Mesenteric fat pad (tissue), 1 donor: Measurements from ENCODE around the gene ARL3. TPM values are rescaled to one million over a fixed set of nuclear protein-coding genes. Genes with fewer than 3 reads are reported as not detected.
"Not testable (repeated sequence)": the region's sequence is repeated elsewhere in the genome, so short reads cannot be mapped to it uniquely, and the experiment has no call there.

ENCODE experiments used
- DNase-seq: peaks from one replicate; pipeline ENCODE4 v3.0.0-alpha.2; 2020; ENCODE audit warnings: low spot score
- long read RNA-seq: library from polyadenylated mRNA; unstranded; transcript quantifications from one replicate; pipeline ENCODE4 v2.0.0, GENCODE V29; 2020
- total RNA-seq: library from RNA; stranded (reverse); fragmentation: NEBNext Ultra II Directional; extraction: Animal tissue kit (Norgen Biotek cat#: 25700); gene quantifications from one replicate; pipeline ENCODE4 v1.2.1, GENCODE V29; 2021
- donor health status: DM: yes; HTN: yes; CAD: no.

ARL3 gene, protein sequence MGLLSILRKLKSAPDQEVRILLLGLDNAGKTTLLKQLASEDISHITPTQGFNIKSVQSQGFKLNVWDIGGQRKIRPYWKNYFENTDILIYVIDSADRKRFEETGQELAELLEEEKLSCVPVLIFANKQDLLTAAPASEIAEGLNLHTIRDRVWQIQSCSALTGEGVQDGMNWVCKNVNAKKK
- 5.7 TPM for total RNA-seq
- long read RNA-seq, transcript ARL3-201 (6 exons, 3,844 nt) = major isoform, 17 of 20 reads
- long read RNA-seq, partial matches to known transcripts = 1 of 20 reads
- long read RNA-seq, other reads (novel, unspliced or antisense) = 2 of 20 reads

DNA sequence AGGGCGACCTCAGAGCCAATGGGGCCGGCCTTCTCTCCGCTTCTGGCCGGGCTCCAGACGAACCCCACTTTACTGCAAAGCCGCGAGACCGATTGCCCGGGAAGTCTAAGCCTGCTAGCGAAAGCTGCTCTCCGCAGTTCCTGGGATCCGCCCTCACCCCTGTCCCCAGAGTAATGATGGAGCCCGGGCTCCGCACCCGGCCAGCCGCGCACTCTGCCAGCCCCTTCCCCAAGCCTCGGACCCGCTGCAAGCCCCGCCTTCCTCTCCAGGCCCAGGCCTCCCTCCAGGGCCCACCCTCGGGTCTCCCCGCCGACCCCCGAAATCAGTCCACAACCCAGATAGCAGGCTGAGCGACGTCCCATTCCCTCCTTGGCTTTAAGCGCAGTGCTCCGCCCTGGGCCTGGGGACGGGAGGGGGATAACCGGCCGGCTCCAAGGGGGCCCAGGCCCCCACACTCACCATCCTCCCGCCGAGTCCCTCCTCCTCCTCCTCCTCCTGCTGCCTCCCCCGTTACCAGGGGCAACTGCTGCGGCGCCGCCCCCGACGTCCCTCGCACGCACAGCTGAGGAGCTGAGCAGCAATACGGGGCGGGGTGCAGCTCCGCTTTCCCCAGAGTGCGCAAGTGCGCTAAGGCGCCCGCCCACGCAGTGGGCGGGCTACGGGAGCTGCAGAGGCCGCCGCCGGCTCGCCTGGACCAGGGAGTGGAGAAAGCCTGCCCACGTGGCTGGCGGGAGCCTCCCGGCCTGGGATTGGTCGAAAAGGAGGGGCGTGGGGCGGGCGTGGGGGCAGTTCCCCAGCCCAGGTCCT, at the start of gene ARL3:
ARL3 (minus strand) TSS at position 584 of the 807 bp plus-strand sequence; CDS start at position 462, 122 bp downstream.
- peak; percentile 99 for DNase-seq

DNA sequence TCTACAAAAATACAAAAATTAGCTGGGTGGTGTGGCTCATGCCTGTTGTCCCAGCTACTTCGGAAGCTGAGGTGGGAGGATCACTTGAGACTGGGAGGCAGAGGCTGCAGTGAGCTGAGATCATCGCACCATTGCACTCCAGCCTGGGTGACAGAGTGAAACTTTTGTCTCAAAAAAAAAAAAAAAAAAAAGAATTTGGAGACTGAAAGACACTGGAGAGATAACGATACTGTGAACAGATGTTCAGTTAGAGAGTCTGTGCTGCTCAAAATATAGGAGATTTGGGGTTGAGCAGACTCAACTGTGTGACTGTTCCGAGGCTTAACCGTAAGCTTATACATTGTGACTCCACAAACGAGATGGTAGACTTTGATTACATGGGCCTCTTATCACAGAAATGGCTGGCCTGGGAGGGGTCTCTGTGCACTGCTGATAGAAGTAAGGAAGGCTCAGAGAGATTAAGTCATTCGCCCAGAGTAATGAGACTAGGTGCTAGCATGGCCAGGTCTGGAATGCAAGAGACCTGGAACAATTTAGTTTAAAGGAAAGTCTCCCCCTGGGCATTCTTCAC, 48.9 kb upstream of the ARL3 start:
- DNase-seq = no peak

DNA sequence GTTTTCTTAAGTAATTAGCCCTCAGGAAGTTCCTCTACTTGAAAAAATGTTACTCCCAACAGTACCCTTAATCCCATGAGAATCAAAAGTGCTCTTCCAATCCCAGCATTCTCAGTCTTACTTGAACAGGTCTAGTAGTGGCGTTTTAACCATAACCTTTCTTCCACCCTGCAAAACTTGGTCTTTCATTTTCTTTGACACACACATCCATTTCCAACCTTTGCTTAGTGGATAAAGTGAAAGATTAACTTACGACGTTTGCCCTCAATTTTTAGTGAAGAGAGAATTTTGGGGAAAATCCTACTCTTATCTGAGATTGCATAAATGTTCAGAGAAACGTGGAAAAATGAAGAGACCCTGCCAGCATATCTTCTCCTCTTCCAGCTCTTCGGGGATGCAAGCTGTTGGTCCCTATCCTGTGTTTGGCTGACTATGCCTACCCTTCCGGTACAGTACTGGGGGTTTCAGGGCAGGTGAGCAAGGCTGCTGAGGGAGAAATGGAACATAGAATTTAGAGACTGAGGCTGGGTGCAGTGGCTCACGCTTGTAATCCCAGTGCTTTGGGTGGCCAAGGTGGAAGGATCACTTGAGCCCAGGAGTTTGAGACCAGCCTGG, 48.3 kb upstream of the ARL3 start:
- DNase-seq = no peak

DNA sequence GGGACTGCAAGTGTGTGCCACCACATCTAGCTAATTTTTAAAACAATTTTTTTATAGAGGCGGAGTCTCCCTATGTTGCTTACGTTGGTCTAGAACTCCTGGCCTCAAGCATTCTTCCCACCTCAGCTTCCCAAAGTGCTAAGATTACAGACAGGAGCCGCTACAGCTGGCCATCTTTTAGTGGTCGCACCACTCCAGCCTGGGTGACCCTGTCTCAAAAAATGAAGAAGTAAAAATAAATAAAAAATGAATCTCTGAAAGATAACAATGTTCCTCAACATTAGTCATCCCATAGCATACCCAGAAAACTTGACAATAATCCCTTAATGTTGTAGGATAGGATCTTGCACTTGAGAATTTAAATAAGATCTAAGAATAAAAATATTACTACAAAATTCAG, 47.8 kb upstream of the ARL3 start:
- DNase-seq = no peak

DNA sequence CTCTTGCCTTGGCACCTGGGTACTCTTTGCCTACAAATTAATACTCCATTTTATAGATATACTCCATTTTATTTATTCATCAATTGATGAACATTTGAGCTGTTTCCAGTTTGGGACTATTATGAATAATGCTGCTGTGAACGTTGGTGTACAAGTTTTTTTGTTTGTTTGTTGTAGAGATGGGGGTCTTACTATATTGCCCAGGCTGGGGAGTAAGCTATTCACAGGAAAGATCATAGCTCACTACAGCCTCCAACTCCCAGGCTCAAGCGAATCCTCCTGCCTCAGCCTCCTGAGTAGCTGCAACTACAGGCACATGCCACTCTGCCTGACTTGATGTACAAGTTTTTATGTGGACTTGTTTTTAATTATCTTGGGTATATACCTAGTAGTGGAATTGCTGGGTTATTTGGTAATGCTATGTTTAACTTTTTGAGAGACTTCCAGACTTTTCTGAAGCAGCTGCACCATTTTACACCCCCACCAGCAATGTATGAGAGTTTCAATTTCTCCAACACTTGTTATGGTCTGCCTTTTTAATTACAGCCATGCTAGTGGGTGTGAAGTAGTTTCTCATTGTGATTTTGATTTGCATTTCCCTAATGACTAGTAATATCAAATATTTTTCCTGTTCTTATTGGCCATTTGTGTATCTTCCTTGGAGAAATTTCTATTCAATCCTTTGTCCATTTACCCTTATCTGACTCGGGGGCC, 45.5 kb upstream of the ARL3 start:
- no peak for DNase-seq

DNA sequence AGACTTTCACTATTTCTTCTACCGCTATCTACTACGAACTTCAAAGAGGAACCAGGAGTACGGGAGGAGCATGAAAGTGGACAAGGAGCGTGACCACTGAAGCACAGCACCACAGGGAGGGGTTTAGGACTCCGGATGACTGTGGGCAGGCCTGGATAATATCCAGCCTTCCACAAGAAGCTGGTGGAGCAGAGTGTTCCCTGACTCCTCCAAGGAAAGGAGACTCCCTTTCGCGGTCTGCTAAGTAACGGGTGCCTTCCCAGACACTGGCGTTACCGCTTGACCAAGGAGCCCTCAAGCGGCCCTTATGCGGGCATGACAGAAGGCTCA, 44.7 kb upstream of the ARL3 start:
- not testable (repeated sequence) for DNase-seq

DNA sequence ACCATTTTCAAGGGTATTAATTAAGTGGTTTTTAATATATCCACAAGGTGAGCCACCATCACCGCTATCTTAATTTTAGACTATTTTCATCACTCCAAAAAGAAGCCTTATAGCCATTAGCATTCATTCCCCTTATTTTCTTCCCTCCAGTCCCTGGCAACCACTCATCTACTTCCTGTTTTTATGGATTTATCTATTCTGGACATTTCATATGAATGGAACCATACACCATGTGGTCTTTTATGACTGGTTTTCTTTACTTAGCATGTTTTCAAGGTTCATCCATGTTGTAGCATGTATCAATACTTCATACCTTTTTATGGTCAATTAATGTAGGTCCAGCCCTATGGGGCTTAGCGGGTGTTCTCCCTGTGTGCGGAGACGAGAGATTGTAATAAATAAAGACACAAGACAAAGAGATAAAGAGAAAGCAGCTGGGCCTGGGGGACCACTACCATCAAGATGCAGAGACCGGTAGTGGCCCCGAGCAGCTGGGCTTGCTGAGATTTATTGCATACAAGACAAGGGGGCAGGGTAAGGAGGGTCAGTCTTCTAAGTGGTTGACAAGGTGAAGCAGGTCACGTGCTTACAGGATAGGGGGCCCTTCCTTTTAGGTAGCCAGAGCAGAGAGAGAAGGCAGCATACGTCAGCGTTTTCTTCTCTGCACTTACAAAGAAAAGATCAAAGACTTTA, 44.2 kb upstream of the ARL3 start:
- no peak for DNase-seq

DNA sequence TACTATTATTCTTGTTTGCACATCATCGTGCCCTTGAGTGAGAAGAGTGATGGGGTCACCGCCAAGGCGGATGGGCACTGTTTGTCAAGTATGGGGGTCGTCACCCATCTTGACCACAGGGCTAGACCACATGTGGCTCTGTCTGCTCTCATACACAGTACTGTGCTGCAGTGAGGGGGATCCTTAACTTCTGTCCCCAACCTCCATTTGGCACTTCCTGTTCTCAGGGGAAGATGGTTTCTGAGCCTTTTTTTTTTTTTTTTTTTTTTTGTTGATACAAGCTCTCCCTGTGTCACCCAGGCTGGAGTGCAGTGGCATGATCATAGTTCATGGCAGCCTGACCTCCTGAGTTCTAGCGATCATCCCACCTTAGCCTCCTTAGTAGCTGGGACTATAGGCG, 43.1 kb upstream of the ARL3 start:
- DNase-seq = no peak

DNA sequence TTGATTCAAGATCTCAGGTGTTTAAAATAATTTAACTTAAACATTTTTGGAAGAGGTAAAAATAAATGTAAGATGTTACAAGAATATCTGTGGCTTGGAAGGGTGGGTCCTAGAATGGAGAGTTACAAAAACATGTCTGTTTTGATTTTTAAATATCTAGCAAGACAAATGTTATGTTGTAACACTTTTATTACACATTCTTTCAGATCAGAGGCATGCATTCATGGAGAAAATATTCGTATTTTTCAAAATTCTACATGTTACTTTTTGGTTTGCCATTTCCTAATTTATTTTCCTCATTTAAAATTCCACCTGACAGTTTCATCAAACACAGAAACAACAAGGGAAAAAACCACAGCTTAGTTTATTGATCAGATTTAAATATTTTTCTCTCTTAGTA, 39.5 kb upstream of the ARL3 start:
- DNase-seq = no peak

DNA sequence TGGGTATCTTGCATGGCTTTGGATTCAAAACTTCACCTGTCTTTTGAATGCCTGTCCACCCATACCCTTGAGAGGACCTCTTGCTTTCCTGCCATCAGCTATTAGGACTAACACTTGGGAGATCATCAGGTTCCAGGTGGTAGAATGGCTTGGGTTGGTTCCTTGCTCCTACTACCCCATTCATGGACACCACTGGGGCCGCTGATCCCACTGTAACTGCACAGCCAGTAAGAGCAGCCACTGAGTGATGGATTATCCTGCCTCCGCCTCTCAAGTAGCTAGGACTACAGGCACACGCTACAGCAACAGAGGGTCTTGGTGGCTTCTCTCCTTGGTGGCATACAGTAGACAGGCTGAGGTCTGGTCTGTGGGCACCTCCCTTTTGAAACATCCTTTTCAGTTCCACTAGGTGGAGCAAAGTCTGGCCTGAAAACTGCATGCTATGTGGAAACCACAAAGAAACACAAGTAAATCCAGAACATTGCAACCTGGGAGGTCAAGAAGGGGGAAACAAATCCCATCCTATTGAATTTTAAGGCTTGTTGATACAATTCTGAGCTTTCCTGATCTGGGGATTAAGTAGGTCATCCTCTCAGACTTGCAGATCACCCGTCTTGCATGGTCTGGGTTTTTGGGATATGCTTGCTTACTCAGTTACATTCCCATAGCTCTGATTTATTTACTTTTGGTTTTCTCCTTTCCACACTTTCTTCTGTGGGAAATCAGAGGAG, 38.9 kb upstream of the ARL3 start:
- no peak for DNase-seq

DNA sequence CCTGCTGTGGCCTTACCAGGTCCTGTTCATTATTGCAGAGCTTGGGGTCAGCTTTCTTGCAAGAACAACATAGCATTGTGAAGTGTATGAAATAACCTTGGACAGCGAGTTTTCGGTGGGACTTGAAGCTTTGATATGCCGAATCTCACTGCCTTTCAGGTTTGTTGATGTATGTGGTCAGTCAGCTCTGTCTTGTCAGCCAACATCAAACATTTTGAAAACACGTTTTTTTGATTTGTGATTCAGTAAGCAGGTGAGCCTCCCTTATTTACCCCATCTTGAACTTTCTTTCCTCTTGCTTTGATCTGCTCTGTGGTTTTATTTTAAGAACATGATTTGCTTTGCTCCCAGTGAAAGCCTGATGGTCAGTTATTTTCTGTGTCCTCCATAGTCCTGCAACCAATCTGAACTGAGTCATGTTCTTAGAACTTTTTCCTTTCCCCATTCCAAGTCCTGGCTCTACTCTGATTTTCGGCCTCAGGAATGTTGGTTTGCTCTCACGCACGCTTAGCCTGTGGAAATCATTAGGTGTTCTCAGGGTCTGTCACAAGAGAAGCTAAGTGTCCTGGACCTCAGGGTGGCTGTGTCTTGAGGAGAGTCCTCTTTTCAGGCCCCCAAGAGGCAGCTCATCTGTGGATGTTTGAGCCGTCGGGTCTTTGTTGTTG, 38.2 kb upstream of the ARL3 start:
- no peak for DNase-seq

DNA sequence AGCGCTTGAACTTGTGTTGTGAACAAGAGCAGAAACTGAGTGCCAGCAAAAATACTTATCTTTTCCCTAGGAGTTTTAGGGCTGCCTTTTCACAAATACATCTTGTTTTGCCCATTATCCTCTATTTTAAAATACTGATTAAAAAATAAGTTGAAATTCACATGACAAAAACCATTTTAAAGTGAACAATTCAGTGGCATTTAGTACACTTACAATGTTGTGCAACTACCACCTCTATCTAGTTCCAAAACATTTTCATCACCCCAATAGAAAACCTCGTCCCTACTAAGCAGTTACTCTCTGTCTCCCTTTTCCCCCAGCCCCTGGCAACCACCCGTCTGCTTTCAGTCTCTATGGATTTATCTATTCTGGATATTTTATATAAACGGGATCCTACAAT, 31.0 kb upstream of the ARL3 start:
- DNase-seq = no peak

DNA sequence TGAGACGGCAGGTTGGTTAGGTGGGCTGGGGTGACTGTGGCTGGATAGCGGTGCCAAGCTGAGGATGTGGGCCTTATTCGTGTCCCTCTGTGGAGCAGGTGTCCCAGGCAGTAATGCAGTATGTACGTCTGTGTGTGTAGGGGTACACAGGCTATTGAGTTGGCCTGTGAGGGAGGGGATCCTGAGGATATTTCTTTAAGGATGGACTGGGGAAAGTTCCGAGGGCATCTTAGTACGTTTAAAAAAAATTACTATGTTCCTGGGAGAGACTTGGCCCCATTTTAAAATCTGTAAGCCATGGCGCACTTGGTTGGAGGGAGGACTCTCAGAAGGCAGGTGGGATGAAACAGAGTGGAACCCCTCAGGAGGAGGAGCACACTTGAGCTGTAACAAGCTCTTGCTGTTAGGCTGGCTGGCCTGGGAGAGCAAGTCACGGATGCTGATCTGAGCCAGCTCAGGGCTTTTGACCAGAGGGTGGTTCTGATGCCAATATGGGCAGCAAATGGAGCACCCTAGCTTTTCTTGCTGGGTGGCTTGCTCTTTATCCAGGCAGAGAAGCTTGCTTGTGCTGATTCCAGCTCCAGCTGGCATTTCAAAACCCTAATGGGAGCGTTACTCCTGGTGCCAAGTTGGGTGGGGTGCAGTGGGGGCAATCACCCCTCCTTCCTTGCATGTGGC, 30.3 kb upstream of the ARL3 start:
- DNase-seq = no peak

DNA sequence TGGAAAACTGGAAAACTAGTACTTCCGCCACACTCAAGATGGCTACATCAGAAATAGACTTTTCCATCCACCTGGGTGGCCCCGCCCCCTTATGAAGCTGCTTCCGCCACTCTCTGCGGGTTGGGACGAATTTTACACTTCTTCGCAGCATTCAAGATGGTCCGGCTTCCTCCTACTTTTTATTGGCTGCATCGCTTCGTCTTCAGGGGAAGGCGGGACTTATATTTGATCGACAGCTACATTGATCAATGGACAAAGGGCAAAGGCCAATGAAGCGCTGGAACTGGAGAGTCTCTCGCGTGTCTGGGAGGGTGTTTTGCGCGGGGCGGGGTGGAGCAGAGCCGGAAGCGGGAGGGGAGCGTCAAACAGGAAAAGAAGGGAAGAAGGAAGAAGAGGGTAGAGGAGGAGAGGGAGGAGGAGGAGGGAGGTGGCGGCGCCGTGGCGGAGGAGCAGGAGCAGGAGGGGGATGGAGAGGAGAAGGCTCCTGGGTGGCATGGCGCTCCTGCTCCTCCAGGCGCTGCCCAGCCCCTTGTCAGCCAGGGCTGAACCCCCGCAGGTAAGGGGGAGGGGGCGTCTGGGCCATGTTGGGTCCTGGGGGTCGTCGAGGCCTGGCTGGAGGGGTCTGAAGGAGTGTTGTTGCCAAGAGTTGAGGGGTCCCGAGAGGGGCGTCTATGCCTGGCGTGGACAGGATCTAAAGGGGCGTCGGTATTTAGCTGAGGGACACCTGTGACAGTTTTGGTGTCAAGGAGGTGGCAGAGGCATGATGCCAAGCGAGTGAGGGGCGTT, 29.6 kb upstream of the ARL3 start, which contains the start of gene WBP1L:
WBP1L (plus strand) TSS at position 361 of the 786 bp plus-strand sequence; CDS start at position 467, 106 bp downstream.
- peak; percentile 96 for DNase-seq

DNA sequence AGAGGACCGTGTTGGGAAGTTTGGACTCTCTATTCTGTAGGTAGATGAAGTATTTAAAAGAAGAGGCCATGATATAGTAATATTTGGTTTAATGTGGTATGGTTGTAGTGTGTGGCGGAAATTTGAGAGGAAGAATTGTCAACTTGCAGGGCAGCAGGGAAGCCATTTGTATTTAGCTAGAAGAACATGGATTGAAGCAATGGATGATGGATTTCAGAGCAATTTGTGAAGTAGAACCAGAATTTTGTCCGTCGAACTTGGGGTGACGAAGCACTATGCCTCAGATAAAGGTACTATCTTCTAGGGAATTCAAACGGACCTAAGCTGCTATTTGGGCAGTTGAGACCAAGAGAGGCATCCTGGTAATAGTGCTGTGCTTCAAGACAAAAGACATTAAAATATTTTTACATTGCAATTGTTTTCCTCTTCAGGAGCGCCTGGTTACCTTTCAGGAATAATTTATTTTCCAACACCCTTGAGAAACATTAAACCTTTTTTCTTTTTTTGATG, 28.9 kb upstream of the ARL3 start:
- DNase-seq = no peak

DNA sequence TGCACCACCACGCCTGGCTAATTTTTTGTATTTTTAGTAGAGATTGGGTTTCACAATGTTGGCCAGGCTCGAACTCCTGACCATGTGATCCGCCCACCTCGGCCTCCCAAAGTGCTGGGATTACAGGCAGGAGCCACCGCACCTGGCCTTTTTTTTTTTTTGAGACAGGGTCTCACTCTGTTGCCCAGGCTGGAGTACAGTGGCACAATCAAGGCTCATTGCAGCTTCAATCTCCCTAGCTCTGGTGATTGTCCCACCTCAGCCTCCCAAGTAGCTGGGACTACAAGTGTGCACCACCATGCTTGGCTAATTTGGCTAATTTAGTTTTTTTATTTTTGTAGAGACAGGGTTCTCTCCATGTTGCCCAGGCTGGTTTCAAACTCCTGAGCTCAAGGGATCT, 28.1 kb upstream of the ARL3 start:
- not testable (repeated sequence) for DNase-seq

DNA sequence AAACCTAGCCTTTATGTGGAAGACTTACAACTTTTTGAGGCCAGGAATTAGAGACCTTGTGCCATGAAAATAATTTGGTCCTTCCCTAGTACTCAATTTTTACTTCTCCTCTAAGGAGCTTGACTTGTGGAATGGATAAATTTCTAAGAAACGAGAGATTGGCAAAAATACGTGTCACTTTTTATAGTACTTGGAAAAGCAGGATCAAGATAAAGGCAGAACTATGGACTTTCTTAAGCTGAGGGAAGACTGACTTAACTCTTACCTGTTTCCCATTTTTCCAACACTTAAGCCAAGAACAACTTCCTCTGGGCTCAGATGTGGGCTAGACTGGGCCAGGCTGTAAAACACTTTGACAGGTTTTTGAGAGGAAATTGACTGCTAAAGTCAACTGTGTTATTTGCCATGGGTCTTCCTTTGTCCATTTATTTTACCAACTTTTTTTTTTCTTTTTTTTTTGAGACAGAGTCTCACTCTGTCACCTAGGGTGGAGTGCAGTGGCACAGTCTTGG, 27.6 kb upstream of the ARL3 start:
- DNase-seq = no peak

DNA sequence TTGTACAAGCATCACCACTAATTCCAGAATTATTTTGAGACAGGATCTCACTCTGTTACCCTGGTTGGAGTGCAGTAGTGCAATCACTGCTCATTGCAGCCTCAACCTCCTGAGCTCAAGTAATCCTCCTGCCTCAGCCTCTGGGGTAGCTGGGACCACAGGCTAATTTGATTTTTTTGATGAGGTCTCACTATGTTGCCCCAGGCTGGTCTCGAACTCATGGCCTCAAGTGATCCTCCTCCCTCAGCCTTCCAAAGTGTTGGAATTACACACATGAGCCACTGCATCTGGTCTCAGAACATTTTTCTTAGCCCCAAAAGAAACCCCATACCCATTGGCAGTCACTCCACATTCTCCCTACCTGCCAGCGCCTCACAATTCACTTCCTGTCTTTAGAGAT, 26.0 kb upstream of the ARL3 start:
- no peak for DNase-seq
